OCI-LY7 (cell line): Measurements from ENCODE around the gene CGNL1.

Experiments used
- CTCF ChIP-seq: fragments of 200-600 bp; sonication (generic); conservative IDR thresholded peaks from 2 replicates; pipeline ENCODE4 v1.5.1; 2014; ENCODE audit warnings: mild to moderate bottlenecking, antibody characterized with exemption, low read length, moderate library complexity, mixed read lengths
- EZH2phosphoT487 ChIP-seq: fragments of 200-600 bp; sonication (generic); IDR thresholded peaks from 2 replicates; pipeline ENCODE4 v1.6.1; 2018; ENCODE audit warnings: low read depth, borderline replicate concordance, mild to moderate bottlenecking, mixed run types, antibody characterized with exemption, low read length, moderate library complexity, mixed read lengths

GRCh38 chr15:57556040-57556439 lies 179.7 kb downstream of the CGNL1 start:
- TF ChIP-seq CTCF (no peak), EZH2phosphoT487 (no peak)
